ENCODE data around the gene CPA4.
"Not testable (repeated sequence)": the region's sequence is repeated elsewhere in the genome, so short reads cannot be mapped to it uniquely, and the experiment has no call there.

Gene CPA4

DNA sequence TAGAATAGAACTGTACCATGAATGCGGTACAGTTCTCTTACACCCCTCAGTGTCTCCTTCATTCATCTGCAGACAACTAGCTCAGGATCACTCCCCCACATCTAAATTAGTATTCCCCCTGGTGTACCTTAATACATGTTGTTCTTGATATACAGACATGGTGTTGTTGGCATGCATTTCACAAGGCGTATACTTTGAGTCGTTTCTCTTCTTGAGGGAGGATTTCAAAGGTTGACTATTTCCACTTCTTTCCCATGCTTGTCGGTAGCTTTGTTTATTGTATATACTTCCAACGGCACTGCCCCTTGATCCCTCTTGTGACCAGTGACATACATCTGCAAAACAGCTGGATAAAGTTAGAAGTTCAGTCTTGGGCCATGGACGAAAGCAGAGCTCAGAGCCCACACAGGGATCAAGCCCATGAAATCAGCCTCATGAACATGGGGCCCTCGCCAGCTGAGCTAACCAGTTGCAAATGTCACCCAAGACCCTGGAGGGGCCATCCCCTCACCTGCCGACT, 8.6 kb downstream of the CPA4 start:
- DNase-seq (ENCODE audit: low read depth in 2 of 2), result no peak

DNA sequence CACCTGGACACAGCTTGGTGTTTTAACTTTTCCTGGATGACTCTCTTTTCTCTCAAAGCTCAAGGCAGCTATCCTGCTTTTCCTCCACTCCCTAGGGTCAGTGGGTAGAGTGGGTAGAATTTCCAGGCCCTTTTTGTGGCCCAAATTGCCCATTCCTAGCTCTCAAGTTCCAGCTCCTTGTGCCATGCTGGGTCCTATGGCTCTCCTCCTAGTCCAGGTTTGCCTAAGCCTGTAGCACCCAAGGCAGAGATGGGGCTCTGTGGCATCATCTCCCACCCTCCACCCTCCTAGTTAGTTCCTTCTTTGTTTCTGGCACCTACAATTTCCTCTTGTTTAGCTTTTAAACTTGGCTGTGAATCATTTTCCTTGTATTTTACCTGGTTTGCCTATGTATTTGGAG, 9.7 kb downstream of the CPA4 start:
- DNase-seq (ENCODE audit: low read depth in 2 of 2), result no peak

DNA sequence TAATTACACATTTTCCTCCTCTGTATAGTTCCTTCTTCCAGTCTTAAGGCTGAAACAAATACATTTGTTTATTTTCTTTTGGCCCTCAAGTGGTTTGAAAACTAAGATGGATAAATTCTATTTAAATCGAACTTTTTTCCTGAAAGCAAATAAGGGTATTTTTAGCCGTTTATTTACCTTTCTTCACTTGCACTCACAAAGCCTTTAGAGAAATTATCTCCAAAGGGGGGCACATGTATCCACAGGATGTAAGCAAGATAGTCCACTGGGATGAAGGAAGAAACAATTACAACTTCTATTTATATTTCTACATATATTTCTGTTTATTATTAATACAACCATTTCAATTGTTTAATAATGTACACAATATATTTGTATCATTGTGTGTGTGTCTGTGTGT, 10.2 kb downstream of the CPA4 start:
- no peak for DNase-seq (ENCODE audit: low read depth in 2 of 2)

DNA sequence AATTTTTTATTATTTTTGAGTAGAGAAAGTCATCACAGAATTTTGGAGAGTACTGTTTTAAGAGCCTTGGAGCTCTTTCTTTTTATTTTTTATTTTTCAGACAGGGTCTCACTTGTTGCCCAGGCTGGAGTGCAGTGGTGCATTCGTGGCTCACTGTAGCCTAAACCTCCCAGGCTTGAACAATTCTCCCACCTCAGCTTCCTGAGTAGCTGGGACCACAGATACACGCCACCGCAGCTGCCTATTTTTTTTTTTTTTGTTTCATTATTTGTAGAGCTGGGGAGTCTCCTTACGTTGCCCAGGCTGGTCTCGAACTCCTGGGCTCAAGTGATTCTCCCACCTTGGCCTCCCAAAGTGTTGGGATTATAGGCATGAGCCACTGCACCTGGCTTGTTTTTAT, 10.6 kb downstream of the CPA4 start:
- no peak for DNase-seq (ENCODE audit: low read depth in 2 of 2)

DNA sequence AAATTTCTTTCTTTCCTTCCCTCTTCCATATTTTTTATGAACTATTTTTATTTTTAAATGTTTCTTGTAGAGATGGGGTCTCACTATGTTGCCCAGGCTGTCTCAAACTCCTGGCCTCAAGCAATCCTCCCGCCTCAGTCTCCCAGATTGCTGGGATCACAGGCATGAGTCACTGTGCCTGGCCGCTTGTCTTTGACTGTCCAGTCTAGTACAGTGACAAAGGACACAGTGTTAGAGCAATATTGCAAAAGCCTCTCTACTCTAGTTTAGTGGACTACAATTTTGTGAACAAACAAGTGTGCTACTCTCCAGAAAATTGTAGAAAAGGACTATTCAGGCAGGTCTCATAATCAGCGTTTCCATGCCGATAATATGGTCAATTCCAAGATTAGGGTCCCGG, 11.0 kb downstream of the CPA4 start:
- no peak for DNase-seq (ENCODE audit: low read depth in 2 of 2)

DNA sequence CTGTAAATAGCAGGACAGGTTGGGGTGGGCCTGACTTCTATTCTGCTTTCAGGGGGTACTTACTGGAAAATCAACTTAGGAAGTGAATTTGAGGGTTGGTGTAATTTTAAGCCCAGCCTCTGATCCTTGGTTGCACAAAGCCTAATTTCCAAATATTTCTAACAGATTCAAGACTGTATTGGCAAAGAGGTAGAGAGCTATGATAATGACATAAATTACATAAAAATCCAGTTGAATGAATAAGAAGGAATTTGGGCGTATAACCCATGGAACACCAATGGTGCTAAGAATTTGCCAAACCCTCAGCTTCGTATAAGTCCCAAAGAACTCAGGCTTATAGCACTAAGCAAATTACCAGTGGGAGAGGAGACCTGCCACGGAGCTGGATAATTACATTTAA, 11.9 kb downstream of the CPA4 start:
- no peak for DNase-seq (ENCODE audit: low read depth in 2 of 2)

DNA sequence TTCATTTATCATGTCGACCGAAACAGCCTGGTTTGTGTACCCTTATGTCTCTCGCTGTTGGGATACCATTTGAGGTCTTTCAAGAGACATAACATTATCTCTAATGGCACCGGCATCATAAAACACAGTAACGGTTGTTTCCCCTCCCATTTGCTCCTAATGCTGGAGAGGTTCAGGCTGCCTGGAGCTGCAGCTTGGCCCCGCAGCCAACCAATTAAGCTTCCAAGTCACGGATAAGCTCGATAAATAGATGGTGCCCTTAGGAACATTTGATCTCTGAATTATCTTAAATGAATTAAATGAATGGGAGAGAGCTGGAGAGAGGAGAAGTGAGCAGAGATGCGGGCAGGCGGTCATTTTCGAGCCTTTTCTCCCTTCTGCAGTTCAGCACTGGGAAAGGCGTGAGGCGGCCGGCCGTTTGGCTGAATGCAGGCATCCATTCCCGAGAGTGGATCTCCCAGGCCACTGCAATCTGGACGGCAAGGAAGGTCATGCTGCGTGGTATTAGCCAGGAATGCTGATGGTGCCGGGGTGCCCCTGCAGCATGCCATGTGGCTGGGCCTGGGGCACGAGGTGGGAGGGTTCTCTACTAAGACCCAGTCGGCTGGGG, 12.6 kb downstream of the CPA4 start:
- no peak for DNase-seq (ENCODE audit: low read depth in 2 of 2)

DNA sequence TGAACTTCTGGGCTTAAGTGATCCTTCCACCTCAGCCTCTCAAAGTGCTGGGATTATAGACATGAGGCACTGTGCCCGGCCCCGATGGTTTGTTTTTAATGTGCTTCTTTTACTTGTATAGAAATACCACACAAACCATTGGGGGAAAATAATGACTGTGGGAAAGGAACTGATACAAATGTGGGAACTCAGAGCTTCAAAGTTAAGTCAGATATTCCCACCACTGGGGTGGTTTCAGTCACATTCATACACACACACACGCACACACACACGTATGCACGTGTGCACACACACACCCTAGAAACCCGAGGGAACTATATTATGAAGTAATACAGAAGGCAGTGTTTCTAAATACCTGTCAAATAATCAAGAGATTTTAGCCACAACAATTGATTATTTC, 17.0 kb downstream of the CPA4 start:
- DNase-seq (ENCODE audit: low read depth in 2 of 2), result no peak

DNA sequence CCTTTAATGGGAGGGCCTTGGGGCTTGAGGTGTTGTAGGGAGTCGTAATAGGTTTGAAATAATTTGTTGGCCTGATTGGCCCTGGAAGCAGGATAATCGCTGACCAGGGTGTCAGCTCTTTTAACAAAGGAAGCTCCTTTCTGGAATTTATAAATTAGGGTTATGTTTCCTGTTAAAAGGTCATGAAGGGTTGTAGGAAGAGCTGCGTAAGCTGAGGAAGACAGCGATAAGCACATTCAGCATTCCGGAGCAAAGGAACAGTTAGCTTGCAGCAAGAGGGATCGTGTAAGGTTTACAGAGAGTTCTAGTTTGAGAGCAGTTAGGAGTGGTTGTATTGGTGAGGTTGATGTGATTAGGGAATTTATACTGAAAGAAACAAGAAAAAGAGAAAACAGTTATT, 21.3 kb downstream of the CPA4 start:
- no peak for DNase-seq (ENCODE audit: low read depth in 2 of 2)

DNA sequence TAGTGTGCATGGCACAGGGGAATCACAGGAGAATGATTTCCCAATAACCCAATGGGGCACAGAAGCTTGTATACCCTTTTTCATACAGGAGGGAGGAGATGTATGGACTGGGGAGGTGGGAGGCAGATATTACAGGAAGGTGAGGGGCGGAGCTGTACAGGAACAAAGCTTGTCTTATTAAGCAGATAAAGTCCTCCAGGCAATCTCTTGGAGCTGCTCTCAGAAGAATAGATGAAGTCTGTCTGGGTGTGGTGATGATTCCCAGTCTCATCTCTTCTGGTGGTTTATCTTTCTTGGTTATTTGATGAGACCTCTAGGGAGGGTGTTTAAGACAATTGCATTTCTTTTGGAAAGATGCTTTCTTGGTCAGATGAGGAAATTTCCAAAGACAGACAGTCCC, 26.6 kb downstream of the CPA4 start:
- DNase-seq (ENCODE audit: low read depth in 2 of 2), result no peak

DNA sequence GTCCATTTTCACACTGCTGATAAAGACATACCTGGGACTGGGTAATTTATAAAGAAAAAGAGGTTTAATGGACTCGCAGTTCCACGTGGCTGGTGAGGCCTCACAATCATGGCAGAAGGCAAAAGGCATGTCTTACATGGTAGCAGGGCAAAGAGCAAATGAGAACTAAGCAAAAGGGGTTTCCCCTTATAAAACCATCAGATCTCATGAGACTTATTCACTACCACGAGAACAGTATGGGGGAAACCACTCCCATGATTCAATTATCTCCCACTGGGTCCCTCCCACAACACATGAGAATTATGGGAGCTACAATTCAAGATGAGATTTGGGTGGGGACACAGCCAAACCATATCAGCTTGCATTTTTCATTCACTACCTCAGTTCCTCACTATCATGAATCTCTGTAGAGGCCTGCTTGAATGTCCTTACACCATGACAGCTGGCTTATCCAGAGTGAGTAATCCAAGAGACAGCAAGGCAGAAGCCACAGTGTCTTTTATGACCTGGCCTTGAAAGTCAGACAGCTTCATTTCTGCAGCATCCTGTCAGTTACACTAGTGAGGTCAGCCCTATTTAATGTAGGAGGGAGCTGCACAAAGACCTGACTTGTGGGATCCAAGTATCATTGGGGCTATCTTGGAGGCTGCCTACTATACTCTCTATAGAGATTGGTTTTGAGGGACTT, 28.7 kb downstream of the CPA4 start:
- DNase-seq (ENCODE audit: low read depth in 2 of 2), result not testable (repeated sequence)

DNA sequence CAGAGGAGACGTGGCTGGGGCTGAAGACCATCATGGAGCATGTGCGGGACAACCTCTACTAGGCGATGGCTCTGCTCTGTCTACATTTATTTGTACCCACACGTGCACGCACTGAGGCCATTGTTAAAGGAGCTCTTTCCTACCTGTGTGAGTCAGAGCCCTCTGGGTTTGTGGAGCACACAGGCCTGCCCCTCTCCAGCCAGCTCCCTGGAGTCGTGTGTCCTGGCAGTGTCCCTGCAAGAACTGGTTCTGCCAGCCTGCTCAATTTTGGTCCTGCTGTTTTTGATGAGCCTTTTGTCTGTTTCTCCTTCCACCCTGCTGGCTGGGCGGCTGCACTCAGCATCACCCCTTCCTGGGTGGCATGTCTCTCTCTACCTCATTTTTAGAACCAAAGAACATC, 29.7 kb downstream of the CPA4 start:
- DNase-seq (ENCODE audit: low read depth in 2 of 2), result no peak

DNA sequence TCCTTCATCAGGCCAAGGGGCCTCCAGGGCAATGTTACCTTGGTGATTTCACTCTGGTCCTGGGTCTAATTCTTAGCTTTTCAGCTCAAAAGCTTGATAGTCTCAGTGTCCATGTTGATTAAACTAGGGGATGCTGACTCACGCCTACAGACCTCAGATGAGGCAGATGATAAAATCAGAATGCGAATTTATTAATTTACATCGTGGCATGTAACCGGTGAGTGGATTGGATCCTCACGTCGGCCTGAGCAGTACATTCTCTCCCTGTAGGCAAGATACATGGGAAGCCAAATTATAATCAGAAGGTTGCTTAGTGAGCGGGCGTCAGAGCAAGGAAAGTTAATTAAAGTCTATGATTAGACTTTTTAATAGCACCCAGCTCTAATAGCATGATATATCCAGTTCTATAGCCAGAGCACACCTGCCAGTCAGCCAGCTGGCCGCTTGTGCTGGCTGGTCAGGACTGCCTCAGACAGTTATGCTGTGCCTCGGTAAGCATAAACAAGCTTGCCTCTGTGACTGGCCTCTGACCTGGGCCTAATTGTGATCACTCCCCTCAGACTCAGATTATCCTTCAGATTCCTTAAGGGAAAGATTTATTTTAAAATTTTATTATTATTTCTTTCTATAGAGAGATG, 31.5 kb downstream of the CPA4 start:
- no peak for DNase-seq (ENCODE audit: low read depth in 2 of 2)

DNA sequence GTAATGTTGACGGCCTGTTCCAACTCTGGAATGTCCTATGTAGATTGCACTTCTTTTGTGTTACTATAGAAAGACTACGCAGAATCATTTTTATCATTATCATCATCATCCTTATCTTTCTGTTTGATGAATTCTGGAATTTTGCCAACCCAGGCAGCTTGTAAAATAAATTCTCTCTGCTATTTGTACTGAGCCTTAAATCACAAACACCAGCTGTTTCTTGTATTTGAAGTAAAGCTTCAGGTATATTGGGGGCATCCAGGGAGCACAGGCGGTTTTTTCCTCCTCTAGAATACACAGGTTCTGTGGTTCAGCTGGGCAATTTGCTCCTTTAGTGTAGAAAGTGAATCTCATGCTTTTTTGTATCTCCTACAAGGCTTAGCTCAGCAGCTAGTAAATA, 36.7 kb downstream of the CPA4 start:
- DNase-seq (ENCODE audit: low read depth in 2 of 2), result no peak

DNA sequence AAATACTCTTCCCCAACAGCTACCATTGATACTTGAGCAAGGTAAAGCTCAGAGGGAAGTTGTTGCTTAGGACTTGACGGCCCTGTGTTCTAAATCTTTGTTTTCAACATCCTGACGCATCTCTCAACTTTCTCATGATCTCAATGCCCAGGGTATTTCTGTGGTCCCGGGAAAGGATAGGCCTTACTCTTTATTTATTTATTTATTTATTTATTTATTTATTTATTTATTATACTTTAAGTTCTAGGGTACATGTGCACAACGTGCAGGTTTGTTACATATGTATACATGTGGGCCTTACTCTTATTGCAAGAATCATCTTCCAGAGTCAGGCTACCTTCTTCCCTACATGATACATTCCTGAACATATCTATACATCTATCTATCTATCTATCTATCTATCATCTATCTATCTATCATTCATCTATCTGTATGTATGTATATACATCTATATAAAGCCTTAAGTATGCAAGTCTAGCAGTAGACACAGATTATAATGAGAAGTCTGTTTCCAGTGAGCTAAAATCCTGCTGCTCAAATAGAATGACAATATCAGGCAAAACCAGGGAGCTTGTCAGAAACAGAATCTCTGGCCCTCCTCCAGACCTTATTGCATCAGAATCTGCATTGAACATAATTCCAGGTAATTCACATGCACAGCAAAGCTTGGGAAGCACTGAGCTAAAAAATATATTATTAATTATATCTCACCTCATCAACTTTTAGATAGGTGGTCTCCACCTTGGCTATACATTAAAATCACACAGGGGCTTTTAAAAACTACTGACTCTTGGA, 39.5 kb downstream of the CPA4 start:
- DNase-seq (ENCODE audit: low read depth in 2 of 2), result no peak

DNA sequence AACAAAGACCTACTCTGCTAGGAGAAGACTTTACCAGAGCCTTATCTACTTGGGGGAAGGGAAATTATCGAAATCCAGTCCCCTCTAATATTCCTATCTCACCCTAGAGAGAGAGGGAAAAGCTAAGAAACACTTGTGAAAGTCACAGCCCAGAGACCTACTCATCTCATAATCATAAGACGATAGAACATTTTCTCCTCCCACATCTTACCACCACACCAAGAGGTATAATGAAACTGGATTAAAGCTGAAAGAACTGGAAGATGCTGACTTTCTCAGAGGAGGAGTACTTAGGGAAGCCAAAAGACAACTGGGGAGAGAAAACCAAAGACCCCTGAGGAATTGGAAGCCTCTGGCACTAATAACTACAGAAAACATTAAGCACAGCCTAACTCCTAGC, 40.9 kb downstream of the CPA4 start:
- DNase-seq (ENCODE audit: low read depth in 2 of 2), result no peak

DNA sequence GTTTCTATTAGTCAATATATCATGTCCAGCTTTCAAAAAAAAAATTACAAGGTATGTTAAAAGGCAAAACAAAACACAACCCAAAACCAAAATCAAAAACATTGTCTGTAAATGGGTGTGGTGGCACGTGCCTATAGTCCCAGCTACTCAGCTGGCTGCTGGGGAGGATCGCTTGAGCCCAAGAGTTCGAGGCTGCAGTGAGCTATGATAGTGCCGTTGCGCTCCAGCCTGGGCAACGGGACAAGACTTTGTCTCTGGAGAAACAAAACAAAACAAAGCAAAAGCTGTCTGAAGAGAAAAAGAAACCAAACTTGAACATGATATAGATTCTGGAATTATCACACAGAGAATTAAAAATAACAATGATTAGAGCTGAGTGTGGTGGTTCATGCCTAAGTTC, 41.3 kb downstream of the CPA4 start:
- DNase-seq (ENCODE audit: low read depth in 2 of 2), result no peak

DNA sequence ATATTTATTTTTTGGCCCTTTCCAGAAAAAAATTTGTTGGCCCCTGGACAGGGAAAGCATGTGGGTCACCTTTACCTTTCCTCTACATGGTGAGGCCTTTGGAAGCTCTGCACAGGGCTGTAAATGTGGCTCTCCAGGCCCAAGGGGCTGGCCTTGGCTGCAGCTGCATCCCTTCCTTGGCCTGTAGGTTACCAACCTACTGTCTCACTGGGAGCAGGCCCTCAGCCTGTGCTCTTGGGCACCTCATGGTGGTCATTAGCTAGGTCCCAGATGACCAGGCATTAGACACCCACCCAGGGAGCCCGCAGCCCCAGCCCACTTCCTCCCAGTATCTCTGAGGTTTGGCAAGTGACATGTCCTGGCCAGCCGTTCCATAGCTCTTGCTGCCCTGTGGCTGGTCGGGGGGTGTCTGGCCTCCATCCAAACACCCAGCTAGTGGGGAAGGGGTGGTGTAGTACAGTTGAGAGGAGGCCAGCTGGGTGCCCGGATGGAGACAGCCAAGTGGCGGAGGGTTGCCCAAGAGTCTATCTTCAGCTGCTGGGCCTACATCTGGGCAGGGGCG, 44.5 kb downstream of the CPA4 start:
- DNase-seq (ENCODE audit: low read depth in 2 of 2), result no peak

DNA sequence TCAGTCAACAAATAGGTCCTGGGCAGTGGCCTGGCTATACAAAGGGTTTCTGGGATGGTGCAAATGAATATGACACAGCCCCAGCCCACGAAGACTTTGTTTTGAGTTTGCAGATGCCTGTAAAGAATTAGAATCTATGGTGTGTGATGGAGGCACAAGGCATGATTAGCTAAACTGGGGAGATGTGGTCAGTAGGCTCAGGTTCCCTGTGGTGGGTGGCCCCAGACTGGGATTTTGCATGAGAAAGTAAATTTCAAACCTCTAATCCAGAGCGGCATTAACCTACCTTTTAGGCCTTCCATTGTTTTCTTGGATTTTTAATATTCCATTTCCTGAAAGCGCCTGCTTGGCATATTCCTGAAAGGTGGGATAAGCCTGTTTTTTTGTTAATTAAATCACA, 45.3 kb downstream of the CPA4 start:
- DNase-seq (ENCODE audit: low read depth in 2 of 2), result no peak

DNA sequence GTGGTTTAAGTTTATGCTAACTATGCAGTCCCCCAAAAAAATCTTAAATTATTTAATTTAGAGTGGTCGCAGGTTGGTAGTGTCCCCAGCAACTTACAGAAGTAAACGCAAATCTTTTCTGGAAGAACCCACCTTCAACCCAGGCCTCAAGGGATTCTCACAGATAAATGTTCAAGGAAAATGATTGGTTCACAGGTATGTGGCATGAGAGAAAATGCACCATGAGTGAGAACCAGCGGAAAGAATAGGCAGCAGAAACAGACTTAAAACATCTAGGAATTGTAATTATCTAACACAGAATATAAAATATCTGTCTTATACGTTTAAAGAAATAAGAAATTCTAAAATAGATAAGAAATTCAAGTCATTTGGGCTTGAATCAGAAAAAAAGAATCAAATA, 48.9 kb downstream of the CPA4 start:
- DNase-seq (ENCODE audit: low read depth in 2 of 2), result no peak

DNA sequence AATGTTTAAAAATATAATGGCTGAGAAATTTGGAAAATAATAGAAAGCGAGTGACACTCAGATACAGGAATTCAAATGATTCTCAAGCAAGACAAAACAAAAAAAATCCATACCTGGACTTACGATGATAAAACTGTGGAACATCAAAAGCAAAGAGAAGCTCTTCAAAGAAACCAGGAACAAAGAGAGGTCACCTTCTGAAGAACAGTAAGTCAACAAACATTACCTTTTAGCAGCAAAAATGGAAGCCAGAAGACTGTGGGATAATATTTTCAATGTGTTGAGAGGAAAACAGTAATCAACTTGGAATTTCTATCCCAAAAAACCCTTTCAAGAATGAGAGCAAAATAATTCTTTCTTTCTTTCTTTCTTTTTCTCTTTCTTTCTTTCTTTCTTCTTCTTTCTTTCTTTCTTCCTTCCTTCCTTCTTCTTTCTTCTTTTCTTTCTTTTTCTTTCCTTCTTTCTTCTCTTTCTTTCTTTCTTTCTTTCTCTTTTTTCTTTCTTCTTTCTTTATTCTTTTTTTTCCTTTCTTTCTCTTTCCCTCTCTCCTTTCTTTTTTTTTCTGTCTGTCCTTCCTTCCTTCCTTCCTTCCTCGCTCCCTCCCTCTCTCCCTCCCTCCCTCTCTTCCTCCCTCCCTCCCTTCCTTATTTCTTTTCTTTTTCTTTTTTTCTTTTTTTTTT, 49.9 kb downstream of the CPA4 start:
- no peak for DNase-seq (ENCODE audit: low read depth in 2 of 2)
